Large intestine (tissue), 3 donors: Measurements from ENCODE around the gene TLCD5. TPM values are rescaled to one million over a fixed set of nuclear protein-coding genes. Genes with fewer than 3 reads are reported as not detected.

Experiments used
- DNase-seq, 2 donors: peaks; one replicate each; pipeline versions ENCODE4 v3.0.0 to v3.0.0-alpha.2; 2013
- H3K27ac ChIP-seq: one replicate; pipeline ENCODE4 v1.5.1; 2013; ENCODE audit warnings: low read length
- H3K27me3 ChIP-seq: 2 replicates; pipeline ENCODE4 v1.6.1; 2013; ENCODE audit warnings: low read length; ENCODE audit not compliant: control insufficient read depth, insufficient read depth
- H3K36me3 ChIP-seq: 2 replicates; pipeline ENCODE4 v1.6.1; 2013; ENCODE audit warnings: low read length; ENCODE audit not compliant: control insufficient read depth, insufficient read depth
- H3K4me1 ChIP-seq: one replicate; pipeline ENCODE4 v1.6.1; 2013; ENCODE audit warnings: low read length; ENCODE audit not compliant: control insufficient read depth, insufficient read depth
- H3K4me3 ChIP-seq: one replicate; pipeline ENCODE4 v1.5.1; 2013; ENCODE audit warnings: low read length
- H3K9me3 ChIP-seq: one replicate; pipeline ENCODE4 v1.6.1; 2013; ENCODE audit warnings: mild to moderate bottlenecking, low read depth, low read length, moderate library complexity; ENCODE audit not compliant: control insufficient read depth
- WGBS: methylation state at CpG from one replicate; pipeline ENCODE4 v1.1.5; 2013; ENCODE audit warnings: low lambda C conversion rate; ENCODE audit not compliant: insufficient coverage; 5-methylcytosine and 5-hydroxymethylcytosine counted together
- polyA plus RNA-seq: library from polyadenylated mRNA; unstranded; fragments of 120-200 nt; gene quantifications from one replicate; pipeline ENCODE4 v1.2.1, GENCODE V29; 2013

The TLCD5 gene
- polyA plus RNA-seq, 1 donor: 5.4 TPM

DNA sequence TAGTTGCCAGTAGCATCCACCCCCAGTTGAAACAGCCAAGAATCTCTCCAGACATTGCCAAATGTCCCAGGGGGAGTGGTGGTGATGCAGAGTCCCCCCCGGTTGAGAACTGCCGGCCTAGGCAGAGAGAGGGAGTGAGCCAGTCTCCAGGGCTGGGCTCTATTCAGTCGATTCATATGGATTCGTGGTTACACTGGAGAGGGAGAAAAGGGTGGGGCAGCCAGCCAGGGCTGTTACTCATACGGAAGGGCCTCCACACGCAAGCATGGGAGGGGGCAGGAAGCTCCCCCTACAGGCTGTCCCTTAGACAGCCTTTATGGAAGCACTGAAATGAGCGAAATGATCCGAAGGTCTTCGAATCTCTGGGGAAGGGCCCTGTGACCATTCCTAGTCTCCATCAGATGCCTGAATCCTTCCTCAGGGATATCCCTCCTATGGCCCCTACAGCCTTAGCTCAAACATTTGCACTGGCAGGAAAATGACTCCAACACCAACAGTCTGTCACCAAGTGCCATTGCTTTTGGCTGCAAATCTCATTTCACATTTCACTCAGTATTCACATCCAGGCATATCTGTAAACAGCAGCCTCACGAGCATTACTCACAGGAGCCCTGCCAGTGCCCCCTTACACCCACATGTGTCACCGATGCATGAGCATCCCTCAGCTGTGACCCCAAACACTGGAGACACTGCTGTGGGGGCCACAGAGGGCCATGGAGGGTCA lies 18.4 kb upstream of the TLCD5 start:
- peak in 1 of 2 donors; percentile 27 for DNase-seq
- Histone ChIP-seq H3K36me3 (no peaks in the 10 kb centered on the region), H3K27me3 (no peaks in the 10 kb centered on the region), H3K4me3 (no peak overlapping the region), H3K27ac (no peak overlapping the region), H3K4me1 (peaks cover 17% of the 10 kb centered on the region), H3K9me3 (no peaks in the 10 kb centered on the region)
- WGBS: no CpG with 5 or more reads among the region's 11 CpGs

DNA sequence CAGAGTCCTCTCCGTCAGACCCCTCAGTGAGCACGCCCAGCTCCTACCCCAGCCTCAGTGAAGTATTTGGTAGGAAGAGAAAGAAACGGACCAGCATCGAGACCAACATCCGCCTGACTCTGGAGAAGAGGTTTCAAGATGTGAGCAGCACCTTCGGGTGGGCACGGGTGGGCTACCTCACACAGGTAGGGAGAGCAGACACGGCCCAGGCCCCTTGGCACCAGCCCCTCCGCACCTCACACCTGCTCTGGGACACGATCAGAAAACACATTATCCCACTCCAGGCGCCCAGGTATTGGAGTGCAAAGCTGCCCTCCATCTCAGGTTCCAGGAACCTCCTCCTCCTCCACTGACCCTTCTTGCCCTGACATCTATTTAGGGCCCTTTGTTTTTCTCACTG lies 17.6 kb upstream of the TLCD5 start:
- no peak for DNase-seq
- Histone ChIP-seq H3K4me1 (peaks cover 14% of the 10 kb centered on the region), H3K27ac (no peak overlapping the region), H3K9me3 (no peaks in the 10 kb centered on the region), H3K4me3 (no peak overlapping the region), H3K36me3 (no peaks in the 10 kb centered on the region), H3K27me3 (no peaks in the 10 kb centered on the region)
- 60% methylated on average over 1 of the region's 11 CpGs for WGBS

DNA sequence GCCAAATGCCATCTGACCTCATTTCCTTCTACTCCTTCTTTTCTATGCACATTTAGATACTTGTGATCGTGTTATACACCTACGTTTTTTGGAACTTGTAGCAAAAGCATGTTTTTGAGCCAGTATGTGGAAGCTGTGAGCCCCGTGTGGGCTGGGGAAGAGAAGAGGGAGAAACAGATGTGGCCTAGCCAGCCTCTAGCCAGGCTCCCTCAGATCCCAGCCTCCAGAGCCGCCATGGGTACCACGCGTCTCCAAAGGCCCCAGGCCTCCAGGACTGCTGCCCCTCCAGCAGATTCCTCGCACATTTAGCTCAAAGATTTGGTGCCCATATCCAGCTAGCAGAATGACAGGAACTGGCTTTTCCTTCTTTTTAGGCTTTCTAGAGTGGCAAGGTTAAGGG lies 17.0 kb upstream of the TLCD5 start:
- Histone ChIP-seq H3K27me3 (no peaks in the 10 kb centered on the region), H3K4me3 (no peak overlapping the region), H3K27ac (no peak overlapping the region), H3K9me3 (no peaks in the 10 kb centered on the region), H3K4me1 (peaks cover 14% of the 10 kb centered on the region), H3K36me3 (no peaks in the 10 kb centered on the region)
- no CpG with 5 or more reads among the region's 7 CpGs for WGBS
- DNase-seq: no peak

DNA sequence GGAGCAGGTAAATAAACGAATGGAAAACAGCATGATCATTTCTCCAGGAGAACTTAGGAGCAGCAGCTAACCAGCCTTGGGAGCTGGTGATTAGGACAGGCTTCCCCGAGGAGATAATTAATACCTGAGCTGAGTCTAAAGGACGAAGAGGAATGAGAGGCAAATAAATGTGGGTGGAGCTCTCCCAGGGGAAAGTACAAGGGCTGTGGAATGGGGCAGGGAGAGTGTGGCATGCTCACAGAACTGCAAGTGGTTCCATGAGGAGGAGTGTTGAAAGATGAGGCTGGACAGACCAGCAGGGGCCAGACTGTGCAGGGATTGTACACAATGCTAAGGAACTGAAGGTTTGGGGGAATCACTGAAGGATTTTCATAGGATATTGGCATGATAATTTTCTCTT lies 14.2 kb upstream of the TLCD5 start:
- no CpG with 5 or more reads among the region's 3 CpGs for WGBS

DNA sequence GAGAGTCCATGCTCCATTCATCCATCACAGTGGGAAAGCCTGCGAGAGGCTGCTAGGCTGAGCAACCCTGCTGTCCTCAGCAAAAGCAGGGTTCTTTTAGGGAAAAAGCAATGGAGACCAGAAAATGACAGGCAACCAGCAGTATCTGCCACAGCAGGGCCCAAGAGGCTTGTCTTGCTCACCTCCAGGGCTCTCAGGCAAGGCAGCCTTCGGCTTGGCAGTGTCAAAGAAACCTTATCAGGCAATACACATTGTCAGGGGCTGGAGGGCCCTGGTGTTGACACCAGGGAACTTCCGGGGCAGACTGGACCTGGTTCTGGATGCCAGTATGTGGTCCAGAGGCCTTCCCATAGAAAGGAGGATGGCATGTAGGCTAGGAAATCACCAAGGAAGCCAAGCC lies 10.2 kb upstream of the TLCD5 start:
- no peaks in the 10 kb centered on the region for H3K36me3 ChIP-seq
- H3K4me3 ChIP-seq: no peak overlapping the region
- peaks cover 46% of the 10 kb centered on the region for H3K4me1 ChIP-seq
- no peaks in the 10 kb centered on the region for H3K9me3 ChIP-seq
- no peaks in the 10 kb centered on the region for H3K27me3 ChIP-seq
- no CpG with 5 or more reads among the region's 3 CpGs for WGBS
- no peak overlapping the region for H3K27ac ChIP-seq
- DNase-seq: no peak

More for the DNA sequence above, 14.2 kb upstream of the TLCD5 start:
- Histone ChIP-seq H3K27me3 (no peaks in the 10 kb centered on the region), H3K4me3 (no peak overlapping the region), H3K9me3 (no peaks in the 10 kb centered on the region), H3K4me1 (peaks cover 23% of the 10 kb centered on the region), H3K36me3 (no peaks in the 10 kb centered on the region), H3K27ac (no peak overlapping the region)
- peak; percentile 74 to 85 for DNase-seq

DNA sequence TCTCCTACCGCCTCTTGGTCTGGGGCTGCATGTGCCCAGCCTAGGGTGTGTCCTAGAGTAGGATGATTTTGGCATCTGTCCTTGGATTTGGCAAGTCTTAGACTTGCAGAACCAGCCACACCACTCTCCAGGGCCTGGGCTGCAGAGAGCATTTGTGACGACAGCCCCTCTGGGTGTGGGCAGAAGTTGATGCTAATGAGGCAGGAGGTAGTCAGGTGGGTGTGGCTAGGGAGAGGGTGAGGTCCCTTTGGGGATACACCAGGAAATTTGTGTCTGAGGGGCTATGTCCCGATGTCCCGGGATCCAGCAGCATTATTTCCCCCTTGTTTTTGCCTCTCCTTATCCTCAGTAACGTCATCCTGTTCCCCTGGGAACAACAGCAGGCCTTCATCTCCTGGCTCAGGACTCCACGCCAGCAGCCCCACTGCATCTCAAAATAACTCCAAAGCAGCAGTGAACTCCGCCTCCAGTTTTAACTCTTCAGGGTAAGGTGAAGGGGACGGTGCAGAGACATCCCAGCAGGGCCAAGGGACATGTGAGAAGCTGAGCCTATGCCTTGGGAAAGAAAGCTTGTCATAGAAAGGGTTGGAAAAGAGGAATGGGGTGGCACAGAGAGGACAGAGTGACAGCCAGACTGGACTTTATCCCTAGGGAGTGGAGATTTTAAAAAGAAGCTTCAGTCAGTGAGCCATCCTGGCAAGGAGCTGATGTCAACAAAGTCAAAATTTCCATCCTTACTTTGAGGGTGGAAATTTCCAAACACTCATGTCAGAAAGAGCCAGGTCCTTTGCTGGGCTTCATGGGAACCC lies 8.0 kb upstream of the TLCD5 start:
- Histone ChIP-seq H3K27me3 (no peaks in the 10 kb centered on the region), H3K9me3 (no peaks in the 10 kb centered on the region), H3K4me1 (peaks cover 32% of the 10 kb centered on the region), H3K4me3 (no peak overlapping the region), H3K36me3 (no peaks in the 10 kb centered on the region), H3K27ac (no peak overlapping the region)
- WGBS: 40% methylated on average over 1 of the region's 8 CpGs
- DNase-seq: no peak

DNA sequence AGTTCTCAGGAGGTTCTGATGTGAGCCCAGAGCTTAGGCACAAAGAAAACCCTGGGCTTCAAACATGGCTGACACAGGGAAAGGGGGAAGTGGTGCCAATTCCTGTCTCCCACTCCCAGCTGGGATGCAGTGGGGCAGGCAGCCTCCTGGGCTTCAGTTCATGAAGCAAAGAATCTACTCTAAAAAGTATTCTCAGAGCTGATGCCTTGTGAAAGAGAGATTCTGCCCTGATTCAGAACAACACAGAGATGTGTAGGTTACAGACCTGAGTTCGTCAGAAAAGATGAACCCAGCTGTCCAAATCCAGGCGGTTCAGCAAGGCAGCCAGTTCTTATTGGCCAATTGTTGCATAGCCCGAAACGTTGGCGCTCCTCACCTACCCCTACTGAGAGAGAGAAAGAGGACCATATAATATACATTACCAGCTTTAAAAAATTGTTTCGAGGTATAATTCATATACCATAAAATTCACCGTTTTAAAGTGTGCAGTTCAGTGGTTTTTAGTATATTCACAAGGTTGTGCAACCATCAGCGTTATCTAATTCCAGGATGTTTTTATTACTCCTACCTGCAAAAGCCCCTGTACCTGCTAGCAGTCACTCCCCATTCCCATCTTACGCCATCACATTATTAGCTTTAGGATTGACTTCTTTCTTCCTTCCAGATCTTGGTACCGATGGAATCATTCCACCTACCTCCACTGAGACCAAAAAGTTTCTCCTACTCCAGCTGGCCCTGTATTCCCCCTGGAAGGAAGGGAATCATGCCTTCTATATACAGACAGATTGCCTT lies 7.2 kb upstream of the TLCD5 start:
- WGBS: 30% methylated on average over 2 of the region's 10 CpGs
- Histone ChIP-seq H3K9me3 (no peaks in the 10 kb centered on the region), H3K27ac (no peak overlapping the region), H3K27me3 (no peaks in the 10 kb centered on the region), H3K36me3 (no peaks in the 10 kb centered on the region), H3K4me3 (no peak overlapping the region), H3K4me1 (peaks cover 32% of the 10 kb centered on the region)
- peak; percentile 36 to 66 for DNase-seq

DNA sequence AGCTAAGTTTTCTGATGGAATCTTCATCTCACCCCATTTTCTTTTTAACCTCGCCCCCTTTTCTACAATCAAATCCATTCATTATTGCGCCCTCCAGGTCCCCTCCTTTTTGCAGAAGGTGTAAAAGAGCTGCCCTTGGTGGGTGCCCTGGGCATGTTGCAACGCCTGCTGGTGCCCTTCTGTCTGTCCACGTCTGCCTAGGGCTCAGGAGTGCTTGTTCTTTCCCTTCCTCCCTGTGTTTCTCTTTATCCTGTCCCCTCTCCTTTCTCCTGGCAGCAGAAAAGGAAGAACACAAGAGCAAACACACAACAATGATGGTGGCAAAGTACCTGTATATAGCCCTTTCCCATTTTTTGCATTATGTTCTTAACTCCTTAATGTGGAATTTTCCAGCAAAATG lies 6.2 kb upstream of the TLCD5 start:
- H3K27ac ChIP-seq: no peak overlapping the region
- no peaks in the 10 kb centered on the region for H3K36me3 ChIP-seq
- no peaks in the 10 kb centered on the region for H3K9me3 ChIP-seq
- no peak overlapping the region for H3K4me3 ChIP-seq
- no peaks in the 10 kb centered on the region for H3K27me3 ChIP-seq
- WGBS: 94% methylated on average over 2 of the region's 4 CpGs
- no peak for DNase-seq
- H3K4me1 ChIP-seq: peaks cover 32% of the 10 kb centered on the region

DNA sequence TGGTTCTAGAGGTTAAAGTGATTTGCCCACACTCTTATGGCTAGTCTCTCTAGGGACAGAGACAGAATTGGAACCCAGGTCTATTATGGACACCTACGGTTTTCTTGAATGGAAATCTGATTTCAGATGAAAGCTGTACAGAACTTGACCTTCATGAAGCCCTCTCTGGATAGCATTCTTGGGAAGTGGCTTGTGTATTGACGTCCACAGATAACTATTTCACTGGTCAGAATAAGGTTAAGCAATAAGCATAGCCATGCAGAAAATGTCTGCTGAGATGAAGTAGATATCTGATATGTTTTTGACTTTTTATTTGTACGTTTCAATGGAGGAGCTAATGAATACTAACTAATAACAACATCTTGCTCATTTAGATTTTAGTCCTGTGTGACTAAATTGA lies 1.1 kb downstream of the TLCD5 start:
- no peaks in the 10 kb centered on the region for H3K9me3 ChIP-seq
- H3K4me3 ChIP-seq: no peak overlapping the region
- H3K27me3 ChIP-seq: no peaks in the 10 kb centered on the region
- no peak for DNase-seq
- peaks cover 9% of the 10 kb centered on the region for H3K36me3 ChIP-seq
- no CpG with 5 or more reads among the region's 3 CpGs for WGBS
- H3K4me1 ChIP-seq: peaks cover 14% of the 10 kb centered on the region
- no peak overlapping the region for H3K27ac ChIP-seq

DNA sequence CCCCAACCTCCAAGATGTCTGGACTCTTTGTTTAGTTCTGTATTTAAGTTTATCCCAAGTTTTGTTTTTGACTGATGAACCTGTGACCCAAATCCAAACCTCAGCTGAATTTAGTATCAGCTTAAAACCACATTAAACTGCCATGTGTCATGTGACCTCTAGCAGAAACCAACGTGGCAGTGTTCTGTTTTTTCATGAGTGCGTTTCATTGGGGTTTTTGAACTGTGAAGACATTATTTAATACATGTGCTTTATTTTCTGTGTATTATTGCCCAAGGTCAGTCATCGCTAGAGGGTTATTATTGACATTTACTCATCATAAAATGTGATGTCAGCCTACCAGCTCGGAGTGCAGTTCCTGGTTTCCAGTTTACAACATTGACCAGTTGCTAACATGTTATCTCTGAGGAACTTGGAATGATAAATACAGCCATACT lies 1.8 kb downstream of the TLCD5 start:
- H3K36me3 ChIP-seq: peaks cover 9% of the 10 kb centered on the region
- DNase-seq: peak; percentile 70 to 83

More for the DNA sequence above, 1.8 kb downstream of the TLCD5 start:
- H3K9me3 ChIP-seq: no peaks in the 10 kb centered on the region
- H3K27ac ChIP-seq: peak overlapping the region; percentile 69
- no CpG with 5 or more reads among the region's 4 CpGs for WGBS
- no peak overlapping the region for H3K4me3 ChIP-seq
- no peaks in the 10 kb centered on the region for H3K27me3 ChIP-seq
- peaks cover 14% of the 10 kb centered on the region for H3K4me1 ChIP-seq
